ENCODE data around the gene OTUD6A.
A peak's percentile ranks its signal among the peaks of the same experiment; 100 is the strongest.

OTUD6A gene, protein sequence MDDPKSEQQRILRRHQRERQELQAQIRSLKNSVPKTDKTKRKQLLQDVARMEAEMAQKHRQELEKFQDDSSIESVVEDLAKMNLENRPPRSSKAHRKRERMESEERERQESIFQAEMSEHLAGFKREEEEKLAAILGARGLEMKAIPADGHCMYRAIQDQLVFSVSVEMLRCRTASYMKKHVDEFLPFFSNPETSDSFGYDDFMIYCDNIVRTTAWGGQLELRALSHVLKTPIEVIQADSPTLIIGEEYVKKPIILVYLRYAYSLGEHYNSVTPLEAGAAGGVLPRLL

DNA sequence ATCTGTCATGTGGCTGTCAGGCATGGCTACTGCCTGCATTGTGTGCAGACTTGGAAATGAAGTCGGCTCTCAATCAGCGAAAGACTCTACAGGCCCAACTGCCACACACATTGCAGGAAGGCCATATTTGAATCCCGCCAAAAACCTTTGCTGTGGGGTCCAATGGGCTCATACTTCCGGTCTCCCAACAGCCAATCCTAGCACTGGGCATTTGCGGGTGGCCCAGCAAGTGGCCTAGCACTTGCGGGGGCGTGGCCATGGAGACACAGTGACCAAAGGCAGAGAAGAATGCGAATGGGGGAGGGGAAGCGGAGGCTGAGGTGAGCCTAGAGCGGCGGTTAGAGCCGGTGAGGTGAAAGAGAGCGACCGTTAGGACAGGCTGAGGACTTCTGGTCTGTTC lies at the start of gene OTUD6A:
Gene OTUD6A (plus strand): TSS at position 382 of the 400 bp plus-strand sequence. CDS start 68 bp downstream, outside the sequence.
- no peak for DNase-seq (ENCODE audit: low spot score)

DNA sequence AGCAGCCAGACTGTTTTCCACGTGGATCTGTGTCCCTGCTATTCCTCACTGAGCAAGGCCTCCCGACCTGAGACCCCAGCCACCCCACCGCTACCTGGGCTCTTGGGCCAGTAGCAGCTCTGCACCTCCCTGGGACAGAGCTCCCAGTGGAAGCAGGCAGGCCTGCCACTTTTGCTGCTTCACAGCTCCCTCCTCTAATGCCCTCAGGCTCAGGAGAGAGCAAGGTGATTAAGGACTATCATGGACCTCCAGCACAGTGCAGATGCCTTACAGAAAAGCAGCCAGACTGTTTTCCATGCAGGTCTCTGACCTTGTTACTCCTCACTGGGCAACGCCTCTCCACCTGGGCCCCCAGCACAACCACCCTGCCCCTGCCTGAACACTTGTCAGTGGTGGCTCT lies 49.5 kb upstream of the OTUD6A start:
- no peak for DNase-seq (ENCODE audit: low spot score)

DNA sequence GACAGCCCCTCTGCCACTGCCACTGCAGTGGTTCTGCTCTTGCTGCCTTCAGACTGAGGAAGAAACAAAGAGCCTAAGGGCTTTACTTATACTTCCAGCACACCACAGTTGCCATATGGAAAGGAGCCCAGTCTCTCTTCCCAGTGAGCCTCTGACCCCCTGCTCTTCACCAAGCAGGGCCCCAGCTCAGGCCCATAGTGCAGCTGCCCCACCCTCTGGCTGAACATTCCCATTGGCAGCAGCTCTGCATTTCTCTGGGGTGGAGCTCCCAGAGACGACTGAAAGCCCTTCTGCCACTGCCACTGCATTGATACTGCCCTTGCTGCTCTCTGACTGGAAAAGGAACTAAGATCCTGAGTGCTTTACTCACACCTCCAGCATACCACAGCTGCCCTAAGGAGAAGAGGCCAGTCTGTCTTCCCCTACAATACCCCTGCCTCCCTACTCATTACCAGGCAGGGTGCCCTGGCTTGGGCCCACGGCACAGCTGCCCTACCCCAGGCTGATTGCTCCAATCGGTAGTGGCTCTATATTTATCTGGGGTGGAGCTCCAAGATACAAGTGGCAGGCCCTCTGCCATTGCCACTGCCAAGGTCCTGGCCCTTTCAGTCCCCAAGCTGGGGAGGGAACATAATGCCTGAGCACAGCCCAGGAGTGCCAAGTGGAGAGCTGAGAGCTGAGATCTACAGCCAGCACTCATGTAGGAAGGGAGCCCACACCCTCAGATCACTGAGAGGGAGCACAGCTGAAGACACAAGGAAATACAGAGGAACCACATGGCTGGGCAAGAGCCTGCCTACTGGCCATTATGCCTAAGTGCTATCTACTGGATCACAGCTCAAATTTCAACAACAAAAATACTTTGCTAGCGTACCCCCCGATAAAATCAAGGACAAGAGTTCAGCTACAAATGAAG lies 48.5 kb upstream of the OTUD6A start:
- no peak for DNase-seq (ENCODE audit: low spot score)

DNA sequence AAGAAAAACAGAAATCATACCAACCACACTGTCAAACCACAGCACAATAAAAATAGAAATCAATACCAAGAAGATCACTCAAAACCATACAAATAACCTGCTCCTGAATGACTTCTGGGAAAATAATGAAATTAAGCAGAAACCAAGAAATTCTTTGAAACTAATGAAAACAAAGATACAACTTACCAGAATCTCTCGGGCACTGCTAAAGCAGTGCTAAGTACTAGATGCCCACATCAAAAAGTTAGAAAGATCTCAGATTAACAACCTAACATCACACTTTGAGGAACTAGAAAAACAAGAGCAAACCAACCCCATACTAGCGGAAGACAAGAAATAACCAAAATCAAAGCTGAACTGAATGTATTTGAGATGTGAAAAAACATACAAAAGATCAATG lies 45.7 kb upstream of the OTUD6A start:
- DNase-seq (ENCODE audit: low spot score): no peak

DNA sequence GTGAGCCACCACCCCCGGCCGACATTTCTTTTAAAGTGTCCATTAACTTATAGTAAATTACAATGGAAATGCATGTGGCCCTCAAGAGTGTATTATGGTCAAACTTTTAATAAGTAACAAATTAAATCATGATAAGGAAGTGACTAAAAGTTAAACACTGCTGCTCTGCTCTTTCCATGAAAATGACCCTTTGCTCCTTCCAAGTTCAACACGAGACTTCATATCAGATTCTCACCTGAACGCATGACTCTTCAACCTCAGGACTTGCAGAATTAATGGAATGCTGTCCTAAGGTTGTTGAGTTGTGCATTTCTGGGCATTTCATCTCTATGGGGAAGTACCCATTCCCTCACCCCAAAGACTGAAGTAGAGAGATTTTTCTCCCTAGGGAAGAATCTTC lies 39.6 kb upstream of the OTUD6A start:
- DNase-seq (ENCODE audit: low spot score): no peak

DNA sequence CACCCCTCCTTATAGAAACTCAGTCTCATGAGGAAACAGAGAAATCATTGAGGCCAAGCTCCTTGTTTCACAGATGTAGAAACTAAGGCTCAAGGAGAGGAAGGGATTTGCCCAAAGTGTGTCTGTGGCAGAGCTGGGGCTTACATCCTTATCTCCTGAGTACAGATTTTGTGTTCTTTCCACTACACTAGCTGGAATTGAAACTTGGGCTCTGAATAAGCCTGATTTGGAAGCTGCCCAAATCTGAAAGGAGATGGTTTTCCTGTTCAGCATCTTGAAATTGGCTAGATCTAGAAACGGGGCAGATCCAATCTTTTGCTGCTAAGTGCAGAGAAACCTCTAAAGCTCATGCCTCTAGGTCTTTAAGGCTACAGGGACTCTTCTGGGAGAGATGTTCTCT lies 36.8 kb upstream of the OTUD6A start:
- DNase-seq (ENCODE audit: low spot score): no peak

DNA sequence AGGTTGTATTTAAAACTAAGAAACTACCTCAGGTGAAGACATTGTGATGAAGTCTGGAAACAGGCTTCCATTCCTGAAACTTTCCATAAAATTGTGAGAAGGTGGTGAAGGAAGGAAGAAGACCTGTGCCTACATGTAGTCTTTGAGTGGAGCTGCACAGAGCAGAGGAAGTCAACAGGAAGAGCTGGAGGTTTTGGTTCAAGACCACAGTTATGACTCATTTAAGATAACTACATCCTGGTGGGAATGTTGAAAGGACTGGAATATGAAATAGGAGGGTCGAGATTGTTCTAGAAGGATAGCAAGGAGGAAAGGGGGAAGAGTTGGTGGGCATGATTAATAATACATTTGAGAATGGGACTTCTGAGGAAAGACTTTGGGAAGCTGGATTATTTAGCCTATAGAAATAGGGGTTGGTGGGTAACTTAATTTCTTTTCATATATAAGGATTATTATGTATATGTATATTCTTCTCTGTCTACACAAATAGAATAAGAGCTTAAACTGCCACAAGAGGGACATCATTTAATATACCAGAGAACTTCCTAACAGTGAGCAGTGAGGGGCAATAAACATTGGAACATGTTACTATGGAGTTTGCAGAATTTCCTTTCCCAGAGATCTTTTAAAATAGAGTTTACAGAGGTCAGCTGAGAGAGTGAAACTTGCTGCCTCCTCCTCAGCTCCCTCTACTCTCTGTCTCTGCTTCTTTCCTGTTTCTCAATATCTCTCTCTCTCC lies 36.0 kb upstream of the OTUD6A start:
- DNase-seq (ENCODE audit: low spot score): no peak

DNA sequence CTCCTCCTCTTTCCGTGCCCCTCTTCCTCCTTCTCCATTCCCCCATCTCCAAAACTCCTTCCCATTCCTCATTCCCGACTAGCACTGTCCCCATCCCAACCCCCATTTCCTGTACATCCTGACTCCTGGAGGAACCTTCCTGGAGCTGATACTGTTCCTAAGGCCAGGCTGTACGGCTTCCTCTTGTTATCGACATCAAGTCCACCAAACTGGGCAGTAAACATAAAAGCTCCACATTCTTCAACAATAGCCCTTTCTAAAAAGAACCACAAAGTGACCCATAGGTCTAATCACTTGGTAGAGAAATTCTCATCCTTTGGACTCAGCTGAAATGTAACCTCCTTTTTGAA lies 35.4 kb upstream of the OTUD6A start:
- DNase-seq (ENCODE audit: low spot score): no peak

DNA sequence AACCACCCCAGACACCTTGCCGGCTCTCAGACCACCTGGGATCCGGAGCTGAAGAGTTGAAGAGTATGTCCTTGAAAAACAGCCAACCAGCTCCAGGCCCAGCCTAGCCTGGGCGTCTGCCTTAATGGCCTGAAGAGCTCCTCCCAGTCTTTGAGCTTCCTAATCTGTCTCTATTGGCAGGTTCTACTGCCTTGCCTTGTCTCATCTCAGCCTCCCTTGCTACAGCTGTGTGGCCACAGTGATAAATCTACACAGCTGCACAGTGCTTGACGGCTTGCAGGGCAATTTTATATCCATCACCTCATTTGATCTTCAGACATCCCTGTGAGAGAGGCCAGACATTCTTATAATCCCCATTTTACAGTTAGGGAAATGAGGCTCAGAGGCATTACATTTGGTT lies 32.4 kb upstream of the OTUD6A start:
- no peak for DNase-seq (ENCODE audit: low spot score)

DNA sequence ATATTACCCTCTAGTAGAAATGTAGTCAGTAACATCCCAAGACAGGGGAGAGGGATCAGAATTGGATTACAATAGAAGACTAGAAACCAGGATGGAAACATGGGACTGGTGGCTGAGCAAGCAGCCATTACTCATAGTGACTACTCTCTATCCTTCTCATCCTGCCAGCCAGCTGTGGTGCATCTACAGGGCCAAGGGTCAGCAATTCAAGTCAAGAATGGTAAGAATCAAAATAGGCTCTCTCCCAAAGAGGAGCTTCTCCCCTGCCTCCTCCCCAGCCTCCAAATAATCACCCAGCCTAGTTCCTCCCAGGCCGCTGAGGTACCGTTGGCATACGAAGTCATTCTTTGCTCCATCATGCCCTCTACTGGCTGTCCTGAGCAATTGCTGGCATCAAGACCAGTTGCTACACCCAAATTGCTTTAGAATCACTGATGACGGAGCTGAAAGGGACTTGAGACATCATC lies 31.9 kb upstream of the OTUD6A start:
- DNase-seq (ENCODE audit: low spot score): peak; percentile 73

DNA sequence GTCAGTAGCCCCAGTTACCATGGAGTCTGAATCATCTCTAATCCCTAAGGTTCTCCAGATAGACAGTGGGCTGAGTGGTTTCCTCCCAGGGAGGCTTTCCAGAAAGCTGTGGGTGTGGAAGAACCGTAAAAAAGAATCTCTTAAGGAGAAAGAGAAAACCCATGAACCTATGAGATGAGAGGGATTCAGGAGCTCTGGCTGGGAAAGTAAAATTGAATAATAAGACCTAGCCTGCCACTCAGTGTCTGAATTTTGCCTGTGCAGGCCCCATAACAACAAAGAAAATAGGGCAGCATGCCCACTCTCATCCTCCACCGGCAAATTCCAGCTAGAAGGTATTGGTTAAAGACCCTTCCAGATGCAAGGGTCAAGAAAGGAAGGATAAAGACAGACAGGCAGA lies 29.5 kb upstream of the OTUD6A start:
- no peak for DNase-seq (ENCODE audit: low spot score)

DNA sequence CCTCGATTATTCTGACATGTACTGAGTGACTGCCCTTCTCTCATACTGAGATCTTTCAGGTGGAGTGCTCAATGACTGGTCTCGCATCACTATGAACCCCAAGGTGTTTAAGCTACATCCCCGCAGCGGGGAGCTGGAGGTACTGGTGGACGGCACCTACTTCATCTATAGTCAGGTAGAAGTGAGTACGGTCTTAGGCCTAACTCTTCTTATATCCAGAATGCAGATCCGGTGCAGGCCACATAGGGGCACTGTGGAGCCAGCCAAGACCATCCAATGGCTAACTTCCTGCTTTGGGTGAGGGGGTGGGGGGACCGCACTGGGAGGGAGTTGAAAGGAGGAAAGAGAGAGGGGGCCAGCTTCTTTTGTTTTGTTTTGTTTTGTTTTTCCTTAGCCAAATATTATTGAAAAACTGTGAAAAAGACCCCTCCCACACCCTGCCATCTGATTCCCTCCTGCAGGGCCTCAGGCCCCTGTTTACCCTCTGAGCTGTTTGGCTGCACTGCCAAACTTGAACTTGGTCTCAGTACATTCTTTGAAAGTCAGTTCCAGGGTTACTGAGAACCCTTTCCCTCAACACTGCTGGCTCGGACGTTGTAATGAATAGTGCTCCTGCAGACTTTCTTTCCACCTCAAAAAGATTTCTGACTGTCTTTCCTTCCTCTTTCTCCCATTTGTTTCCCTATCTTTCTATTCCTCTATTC lies 28.8 kb upstream of the OTUD6A start:
- peak; percentile 24 for DNase-seq (ENCODE audit: low spot score)

DNA sequence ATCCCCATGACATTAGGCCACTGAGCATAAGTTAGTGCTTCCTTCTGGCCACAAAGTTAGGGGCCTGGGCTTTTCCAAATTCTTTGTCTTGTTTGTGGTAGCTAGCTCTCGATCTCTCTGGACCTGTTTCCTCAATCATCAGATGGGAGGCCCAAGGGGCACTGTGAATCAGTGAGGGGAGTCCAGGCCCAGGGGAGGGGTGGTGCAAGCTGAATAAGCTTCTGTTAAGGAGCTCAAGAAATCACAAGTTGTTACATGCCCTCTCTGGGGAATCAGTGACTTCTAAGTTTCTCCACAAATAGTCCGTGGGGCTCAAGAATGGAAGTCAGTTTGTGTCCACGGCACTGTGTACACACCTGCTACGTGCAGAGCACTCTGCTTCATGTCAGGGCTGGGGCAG lies 27.6 kb upstream of the OTUD6A start:
- no peak for DNase-seq (ENCODE audit: low spot score)

DNA sequence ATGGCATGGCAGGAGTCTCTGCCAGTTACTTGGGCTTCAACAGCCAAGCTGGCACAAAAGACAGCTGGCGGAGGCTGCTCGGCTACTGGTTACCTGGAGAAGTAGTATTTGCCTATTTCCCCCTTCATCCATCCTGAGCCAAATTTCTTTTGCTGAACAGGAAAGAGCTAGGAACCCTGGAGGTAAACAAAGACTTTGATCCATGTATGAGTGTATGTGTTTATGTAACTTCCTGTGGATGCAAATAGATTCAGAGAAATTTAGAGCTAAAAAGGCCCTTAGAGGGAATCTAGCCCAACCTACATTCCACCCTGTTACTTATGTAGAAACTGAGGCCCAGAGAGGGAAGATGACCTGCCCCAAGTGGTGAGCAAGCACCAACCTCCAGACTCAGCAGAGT lies 23.7 kb upstream of the OTUD6A start:
- no peak for DNase-seq (ENCODE audit: low spot score)

DNA sequence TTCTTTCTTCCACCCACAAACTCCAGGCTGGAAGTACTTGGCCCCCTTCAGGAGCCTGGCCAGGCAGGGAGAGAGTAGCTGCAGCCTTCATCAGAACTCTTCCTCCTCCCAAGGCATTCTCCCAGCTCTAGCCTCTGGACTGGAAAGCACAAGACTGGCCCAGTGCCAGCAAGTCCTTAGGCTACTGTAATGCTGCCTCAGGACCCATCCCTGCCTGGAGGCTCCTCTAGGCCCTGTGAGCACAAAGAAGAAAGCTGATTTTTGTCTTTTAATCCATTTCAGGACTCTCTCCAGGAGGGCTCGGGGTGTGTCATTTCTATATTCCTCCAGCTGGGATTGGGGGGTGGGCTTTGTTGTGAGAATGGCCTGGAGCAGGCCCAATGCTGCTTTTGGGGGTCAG lies 23.3 kb upstream of the OTUD6A start:
- DNase-seq (ENCODE audit: low spot score): no peak

DNA sequence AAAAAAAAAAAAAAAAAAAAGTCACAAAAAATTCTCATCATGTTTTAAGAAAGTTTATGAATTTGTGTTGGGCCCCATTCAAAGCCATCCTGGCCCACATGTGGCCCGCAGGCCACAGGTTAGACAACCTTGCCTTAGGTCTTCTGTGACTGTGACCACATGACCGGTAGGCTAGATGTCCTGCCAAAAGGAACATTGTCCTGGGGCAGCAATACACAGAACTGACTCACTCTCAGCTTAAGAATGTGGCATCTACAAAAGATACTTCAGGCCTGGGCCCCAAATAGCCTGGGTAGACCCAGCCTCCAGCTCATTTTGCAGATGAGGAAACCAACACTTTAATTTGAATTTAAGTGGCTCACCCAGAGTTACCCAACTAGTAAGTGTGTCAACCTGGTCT lies 22.5 kb upstream of the OTUD6A start:
- no peak for DNase-seq (ENCODE audit: low spot score)

DNA sequence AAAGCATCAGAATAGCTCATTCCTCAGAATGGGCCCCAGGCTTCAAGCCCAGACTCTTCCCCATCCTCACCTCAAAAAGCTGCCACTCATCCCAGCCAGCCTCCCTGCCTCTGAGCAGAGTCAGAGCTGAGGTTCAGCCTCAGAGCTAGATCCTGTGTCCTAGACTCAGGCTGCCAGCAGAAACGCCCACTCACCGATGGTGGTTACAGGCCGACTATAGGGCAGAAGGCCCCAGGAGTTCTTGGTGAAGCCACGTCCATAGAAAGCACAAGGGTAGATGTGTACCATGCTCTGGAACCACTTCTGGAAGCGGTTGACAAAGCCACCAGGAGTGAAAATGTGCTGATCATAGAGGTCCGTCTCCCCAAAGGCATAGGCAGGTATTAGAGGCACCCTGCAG lies 20.3 kb upstream of the OTUD6A start:
- no peak for DNase-seq (ENCODE audit: low spot score)

DNA sequence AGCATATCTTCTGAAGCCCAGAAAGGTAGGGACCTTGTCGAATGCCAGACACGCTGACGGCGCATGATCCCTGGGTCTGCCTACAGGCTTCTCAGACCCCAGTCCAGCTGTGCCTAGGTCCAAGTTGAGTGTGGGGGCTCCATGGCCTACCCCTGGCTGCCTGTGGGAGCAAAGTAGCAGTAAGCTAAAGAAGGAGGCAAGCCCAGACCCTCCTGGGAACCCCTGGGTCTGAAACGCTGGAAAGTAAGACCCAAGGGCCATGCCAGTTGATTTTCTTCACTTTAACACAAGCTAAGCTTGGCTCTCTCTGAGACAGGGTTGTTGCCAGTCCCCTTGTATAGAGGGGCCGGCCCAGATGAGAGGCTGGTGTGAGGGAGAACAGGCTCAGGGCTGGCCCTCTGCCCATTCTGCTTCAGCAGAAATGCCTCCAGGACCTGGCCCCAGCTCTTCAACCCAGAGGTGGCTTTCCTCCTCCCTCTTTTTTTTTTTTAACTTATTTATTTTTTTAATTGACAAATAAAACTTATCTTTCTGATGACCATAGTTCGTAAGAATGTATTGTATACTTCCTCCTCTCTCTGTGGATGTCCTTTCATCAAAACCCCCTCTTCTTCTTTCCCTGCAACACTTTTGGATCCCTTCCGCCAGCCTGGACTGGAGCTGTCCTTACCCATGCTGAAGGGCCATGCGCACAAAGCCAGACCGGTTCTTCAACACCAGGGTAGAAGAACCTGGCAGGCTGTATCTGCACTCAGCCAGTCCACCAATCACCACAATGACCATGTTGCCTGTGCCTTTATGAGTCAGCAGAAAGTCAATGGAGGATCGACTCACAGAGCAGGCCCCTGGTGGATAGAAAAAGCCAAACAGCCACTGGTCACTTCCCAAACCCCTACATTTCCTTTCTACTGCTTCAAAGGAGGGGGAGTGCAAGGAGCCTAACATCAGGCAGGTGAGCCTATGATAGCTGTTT lies 19.6 kb upstream of the OTUD6A start:
- DNase-seq (ENCODE audit: low spot score): no peak

DNA sequence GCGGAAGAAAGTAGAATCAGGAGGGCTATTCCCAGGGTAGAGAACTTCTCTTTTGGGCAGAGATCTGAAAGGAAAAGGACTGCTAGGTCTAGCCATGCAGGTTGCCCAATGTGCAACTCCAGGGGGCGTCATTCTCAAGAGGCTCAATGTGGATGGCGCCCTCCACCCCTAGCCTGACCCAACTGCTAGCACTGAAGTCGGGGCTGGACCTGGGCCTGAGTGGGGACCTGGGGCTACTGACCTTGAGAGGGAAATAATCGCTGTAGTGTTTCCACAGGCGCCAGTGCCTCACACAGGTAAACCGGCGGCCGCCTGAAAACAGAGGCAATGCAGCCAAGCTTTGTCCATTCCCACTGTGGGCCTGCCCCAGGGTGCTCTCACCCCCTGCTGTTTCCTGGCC lies 18.6 kb upstream of the OTUD6A start:
- DNase-seq (ENCODE audit: low spot score): no peak

DNA sequence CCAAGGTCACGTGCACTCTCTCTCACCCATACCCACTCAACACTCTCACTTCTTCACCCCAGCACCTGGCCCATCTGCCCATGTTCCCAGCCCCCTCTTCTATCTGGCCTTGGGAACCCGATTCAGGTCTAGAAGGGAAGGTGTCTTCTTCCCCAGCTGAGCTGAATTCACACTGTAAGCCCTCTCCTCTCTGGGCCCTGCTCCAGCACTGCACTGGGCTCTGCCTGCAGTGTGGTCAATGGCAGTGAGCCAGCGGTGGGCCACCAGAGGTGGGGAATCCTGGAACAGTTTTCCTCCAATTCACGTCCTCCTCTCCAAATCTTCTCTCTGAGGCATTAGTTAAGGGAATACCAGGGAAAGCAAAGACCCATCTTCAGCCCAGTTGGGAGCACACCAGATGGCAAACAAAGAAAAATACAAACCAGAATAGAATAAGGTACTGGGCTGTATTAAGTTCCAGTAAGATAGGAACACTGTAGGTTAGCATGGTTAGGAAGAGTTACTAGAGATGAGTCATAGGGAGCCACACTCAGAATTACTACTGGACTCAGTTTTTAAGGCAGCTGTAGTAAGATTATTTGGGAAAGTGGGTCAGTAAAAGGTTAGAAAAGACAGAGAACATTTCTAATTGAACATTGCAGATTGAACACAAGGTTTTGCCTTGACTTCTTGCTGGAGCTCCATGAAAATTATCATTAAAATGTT lies 17.6 kb upstream of the OTUD6A start:
- no peak for DNase-seq (ENCODE audit: low spot score)

Data from activated CD4-positive, alpha-beta T cell treated with anti-CD3 and anti-CD28 coated beads, Interleukin-2, Interleukin-4, amounts not matched to agents 100 ng/mL and 50 ng/mL, durations not matched to agents 16 hours and 8 hours (primary cell).